OCI-LY3 (cell line): ENCODE data around the gene ERVFRD-1.

ENCODE experiments used
- H2AFZ ChIP-seq: fragments of 200-600, 300-600 bp; shearing (Covaris generic); 2 replicates; pipeline ENCODE4 v1.6.0; 2014; ENCODE audit warnings: antibody characterized with exemption, low read depth, low read length
- H3K27ac ChIP-seq: fragments of 200-600, 300-600 bp; sonication (generic); 2 replicates; pipeline ENCODE4 v1.5.1; 2014; ENCODE audit warnings: mild to moderate bottlenecking, low read length, moderate library complexity, mixed read lengths
- H3K27me3 ChIP-seq: fragments of 200-600, 300-600 bp; sonication (generic); 2 replicates; pipeline ENCODE4 v1.6.1; 2014; ENCODE audit warnings: low read depth, low read length, mixed read lengths
- H3K36me3 ChIP-seq: fragments of 200-600, 300-600 bp; sonication (generic); replicated peaks from 2 replicates; pipeline ENCODE3; 2014; ENCODE audit warnings: low read depth, low read length, mixed read lengths
- H3K4me1 ChIP-seq: fragments of 300-600, 200-600 bp; sonication (generic); 2 replicates; pipeline ENCODE4 v1.6.1; 2014; ENCODE audit warnings: low read length, mixed read lengths
- H3K4me2 ChIP-seq: fragments of 200-600, 300-600 bp; sonication (generic); 2 replicates; pipeline ENCODE4 v1.6.1; 2014; ENCODE audit warnings: low read length, mixed read lengths
- H3K4me3 ChIP-seq: fragments of 300-600, 200-600 bp; sonication (generic); 2 replicates; pipeline ENCODE4 v1.5.1; 2014; ENCODE audit warnings: antibody characterized with exemption, mild to moderate bottlenecking, low read length, moderate library complexity
- H3K79me2 ChIP-seq: fragments of 300-600, 200-600 bp; shearing (Covaris generic); 2 replicates; pipeline ENCODE4 v1.6.1; 2014; ENCODE audit warnings: mild to moderate bottlenecking, low read length, mixed read lengths
- H3K9ac ChIP-seq: fragments of 300-600, 200-600 bp; shearing (Covaris generic); 2 replicates; pipeline ENCODE4 v1.6.0; 2014; ENCODE audit warnings: mild to moderate bottlenecking, low read length, moderate library complexity
- H3K9me3 ChIP-seq: fragments of 200-600, 300-600 bp; shearing (Covaris generic); 2 replicates; pipeline ENCODE4 v1.6.1; 2014; ENCODE audit warnings: low read length, mixed read lengths; ENCODE audit not compliant: insufficient read depth
- H4K20me1 ChIP-seq: fragments of 200-600, 300-600 bp; sonication (generic); 2 replicates; pipeline ENCODE4 v1.6.1; 2016; ENCODE audit warnings: low read length, mixed read lengths; ENCODE audit not compliant: insufficient read depth
- EZH2phosphoT487 ChIP-seq: fragments of 200-600 bp; shearing (Covaris generic); IDR thresholded peaks from 2 replicates; pipeline ENCODE4 v1.6.1; 2018; ENCODE audit warnings: antibody characterized with exemption, mixed run types, low read depth
- TF ChIP-seq, protein P1 (sequence below): fragments of 200-600, 300-600 bp; sonication (generic); IDR thresholded peaks from 2 replicates; pipeline ENCODE4 v1.5.1; 2014; ENCODE audit warnings: antibody characterized with exemption, low read length, low read depth

The ERVFRD-1 gene

DNA sequence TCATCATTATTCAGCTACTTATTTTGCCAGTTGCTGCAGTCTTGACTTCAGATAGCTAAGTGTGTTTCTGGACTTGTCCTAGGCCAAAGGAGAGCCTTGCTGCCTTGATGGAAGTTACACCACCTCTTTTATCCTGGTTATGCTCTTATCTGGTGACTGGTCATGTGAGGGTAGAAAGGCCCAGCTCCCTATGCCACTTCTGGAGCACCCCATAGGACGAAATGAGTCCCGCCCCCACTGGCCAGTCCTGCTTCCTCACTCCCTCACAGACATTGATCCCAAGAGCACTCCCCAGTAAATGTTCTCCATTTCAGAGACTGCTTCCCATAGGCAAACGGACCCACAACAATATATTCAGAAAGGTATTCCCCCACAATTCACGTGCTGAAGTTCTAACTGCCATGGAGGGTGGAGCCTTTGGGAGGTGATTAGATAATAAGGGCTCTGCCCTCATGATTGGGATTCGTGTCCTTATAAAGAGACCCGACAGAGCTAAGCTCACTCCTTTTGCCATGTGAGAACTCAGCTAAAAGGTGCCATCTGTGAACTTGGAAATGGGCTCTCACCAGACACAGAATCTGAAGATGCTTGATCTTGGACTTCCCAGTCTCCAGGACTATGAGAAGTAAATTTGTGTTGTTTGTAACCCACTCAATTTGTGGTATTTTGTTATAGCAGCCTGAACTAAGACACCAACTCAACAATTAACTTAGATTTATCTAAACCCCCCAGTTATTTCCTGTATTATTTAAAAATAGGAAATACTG is 45.9 kb downstream of the ERVFRD-1 start:
- H2AFZ ChIP-seq: no peak overlapping the region
- no peak overlapping the region for H3K4me3 ChIP-seq
- TF ChIP-seq, protein P1, sequence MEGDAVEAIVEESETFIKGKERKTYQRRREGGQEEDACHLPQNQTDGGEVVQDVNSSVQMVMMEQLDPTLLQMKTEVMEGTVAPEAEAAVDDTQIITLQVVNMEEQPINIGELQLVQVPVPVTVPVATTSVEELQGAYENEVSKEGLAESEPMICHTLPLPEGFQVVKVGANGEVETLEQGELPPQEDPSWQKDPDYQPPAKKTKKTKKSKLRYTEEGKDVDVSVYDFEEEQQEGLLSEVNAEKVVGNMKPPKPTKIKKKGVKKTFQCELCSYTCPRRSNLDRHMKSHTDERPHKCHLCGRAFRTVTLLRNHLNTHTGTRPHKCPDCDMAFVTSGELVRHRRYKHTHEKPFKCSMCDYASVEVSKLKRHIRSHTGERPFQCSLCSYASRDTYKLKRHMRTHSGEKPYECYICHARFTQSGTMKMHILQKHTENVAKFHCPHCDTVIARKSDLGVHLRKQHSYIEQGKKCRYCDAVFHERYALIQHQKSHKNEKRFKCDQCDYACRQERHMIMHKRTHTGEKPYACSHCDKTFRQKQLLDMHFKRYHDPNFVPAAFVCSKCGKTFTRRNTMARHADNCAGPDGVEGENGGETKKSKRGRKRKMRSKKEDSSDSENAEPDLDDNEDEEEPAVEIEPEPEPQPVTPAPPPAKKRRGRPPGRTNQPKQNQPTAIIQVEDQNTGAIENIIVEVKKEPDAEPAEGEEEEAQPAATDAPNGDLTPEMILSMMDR: no peak
- TF ChIP-seq EZH2phosphoT487: no peak
- no peaks in the 10 kb centered on the region for H4K20me1 ChIP-seq
- no peak overlapping the region for H3K4me2 ChIP-seq
- H3K27me3 ChIP-seq: no peaks in the 10 kb centered on the region
- H3K79me2 ChIP-seq: no peaks in the 10 kb centered on the region
- H3K9me3 ChIP-seq: no peaks in the 10 kb centered on the region
- H3K9ac ChIP-seq: no peak overlapping the region
- no peaks in the 10 kb centered on the region for H3K36me3 ChIP-seq
- H3K27ac ChIP-seq: no peak overlapping the region
- H3K4me1 ChIP-seq: peaks cover 10% of the 10 kb centered on the region

DNA sequence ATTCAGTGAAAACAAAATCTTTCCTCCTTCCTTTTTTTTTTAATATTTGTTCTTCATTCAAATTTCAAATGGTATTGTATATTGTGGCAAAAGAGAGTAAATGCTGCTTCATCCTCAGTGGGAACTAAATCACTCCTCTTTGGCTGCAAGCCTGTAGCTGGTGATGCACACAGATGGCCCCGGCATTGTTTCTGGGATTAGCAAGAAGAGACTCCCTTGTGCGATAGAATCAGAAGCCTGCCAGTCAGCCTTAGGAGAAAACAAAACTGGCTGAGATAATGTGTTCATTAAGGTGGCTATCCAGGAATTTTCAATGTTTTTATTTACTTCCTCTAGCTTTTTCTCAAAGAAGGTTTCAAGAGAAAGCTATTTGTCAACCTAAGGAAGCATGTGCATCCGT is 46.7 kb downstream of the ERVFRD-1 start:
- no peak overlapping the region for H3K4me3 ChIP-seq
- no peaks in the 10 kb centered on the region for H3K36me3 ChIP-seq
- H3K79me2 ChIP-seq: no peaks in the 10 kb centered on the region
- TF ChIP-seq EZH2phosphoT487: no peak
- TF ChIP-seq, protein P1: no peak
- no peaks in the 10 kb centered on the region for H3K27me3 ChIP-seq
- H2AFZ ChIP-seq: no peak overlapping the region
- no peak overlapping the region for H3K9ac ChIP-seq
- H3K9me3 ChIP-seq: no peaks in the 10 kb centered on the region
- no peaks in the 10 kb centered on the region for H4K20me1 ChIP-seq
- peaks cover 10% of the 10 kb centered on the region for H3K4me1 ChIP-seq
- no peak overlapping the region for H3K27ac ChIP-seq
- H3K4me2 ChIP-seq: no peak overlapping the region

DNA sequence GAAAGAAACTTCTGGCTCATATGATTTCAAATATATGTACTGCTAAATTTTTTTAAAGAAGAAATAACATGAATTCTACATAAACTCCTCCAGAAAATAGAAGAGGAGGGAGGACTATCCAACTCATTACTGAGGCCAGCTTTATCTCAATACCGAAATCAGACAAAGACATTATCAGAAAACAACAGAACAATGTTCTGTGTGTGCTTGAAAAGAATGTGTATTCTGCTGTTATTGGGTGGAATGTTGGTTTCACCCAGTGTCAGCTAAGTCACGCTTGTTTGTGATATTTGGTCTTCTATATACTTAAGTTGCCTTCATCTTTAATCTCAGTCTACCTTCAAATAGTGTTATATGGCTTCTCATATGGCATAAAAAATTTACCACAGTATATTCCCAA is 48.8 kb downstream of the ERVFRD-1 start:
- H3K27ac ChIP-seq: no peak overlapping the region
- H2AFZ ChIP-seq: no peak overlapping the region
- TF ChIP-seq EZH2phosphoT487: no peak
- TF ChIP-seq, protein P1: no peak
- peaks cover 3% of the 10 kb centered on the region for H3K4me1 ChIP-seq
- H3K27me3 ChIP-seq: no peaks in the 10 kb centered on the region
- H3K4me2 ChIP-seq: no peak overlapping the region
- no peaks in the 10 kb centered on the region for H3K36me3 ChIP-seq
- no peak overlapping the region for H3K9ac ChIP-seq
- no peaks in the 10 kb centered on the region for H4K20me1 ChIP-seq
- H3K79me2 ChIP-seq: no peaks in the 10 kb centered on the region
- no peak overlapping the region for H3K4me3 ChIP-seq
- H3K9me3 ChIP-seq: no peaks in the 10 kb centered on the region

DNA sequence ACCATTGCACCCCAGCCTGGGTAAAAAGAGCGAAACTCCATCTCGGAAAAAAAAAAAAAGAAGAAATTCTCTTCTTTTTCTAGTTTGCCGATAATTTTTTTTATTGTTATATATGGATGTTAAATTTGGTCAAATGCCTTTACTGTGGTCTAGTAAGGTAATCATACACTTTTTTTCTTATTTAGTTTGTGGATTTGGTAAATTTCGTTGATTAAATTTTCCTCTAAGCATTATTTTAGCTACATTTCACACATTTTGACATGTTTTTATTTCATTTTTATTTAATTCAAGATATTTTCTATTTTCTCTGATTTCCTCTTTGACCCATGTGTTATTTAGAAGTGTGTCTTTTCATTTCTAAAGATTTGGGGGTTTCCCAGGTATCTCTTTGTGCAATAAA is 49.4 kb downstream of the ERVFRD-1 start:
- no peaks in the 10 kb centered on the region for H3K79me2 ChIP-seq
- H3K4me1 ChIP-seq: no peaks in the 10 kb centered on the region
- no peaks in the 10 kb centered on the region for H3K36me3 ChIP-seq
- H3K27me3 ChIP-seq: no peaks in the 10 kb centered on the region
- no peak overlapping the region for H3K4me3 ChIP-seq
- no peak for TF ChIP-seq EZH2phosphoT487
- TF ChIP-seq, protein P1: no peak
- H3K9ac ChIP-seq: no peak overlapping the region
- H4K20me1 ChIP-seq: no peaks in the 10 kb centered on the region
- no peak overlapping the region for H3K27ac ChIP-seq
- no peak overlapping the region for H2AFZ ChIP-seq
- no peak overlapping the region for H3K4me2 ChIP-seq
- no peaks in the 10 kb centered on the region for H3K9me3 ChIP-seq
